H1 (cell line): ENCODE data around the gene PLD5. TPM values are rescaled to one million over a fixed set of nuclear protein-coding genes. Genes with fewer than 3 reads are reported as not detected.

Source experiments
- CTCF ChIA-PET: fragments of 300-600 bp; sonication (Branson Sonifier 250); formaldehyde crosslinking; loops from one replicate; lab custom pipeline; 2021; ENCODE audit not compliant: partially characterized antibody; lab: Charles Lee
- POLR2A ChIA-PET: fragments of 300-600 bp; sonication (Branson Sonifier 250); formaldehyde crosslinking; loops from one replicate; lab custom pipeline; 2021; ENCODE audit warnings: inconsistent platforms; ENCODE audit not compliant: partially characterized antibody; lab: Charles Lee
- DNase-seq, 2 experiments: peaks; one replicate each; pipeline versions ENCODE4 v3.0.0 to v3.0.0-alpha.2; 2010 to 2022; ENCODE audit warnings: low spot score in 2 of 2, low read depth in 1 of 2, mixed read lengths in 1 of 2
- FAIRE-seq: peaks from 2 replicates; lab custom pipeline; 2011; peaks lifted over from hg19 to GRCh38; lab: Jason Lieb, UNC
- H2AFZ ChIP-seq: 2 replicates; pipeline ENCODE4 v1.8.1; 2012; ENCODE audit warnings: low read length, inconsistent platforms
- H2AK5ac ChIP-seq: 2 replicates; pipeline ENCODE4 v1.6.1; 2013; ENCODE audit warnings: low read depth, low read length
- H2BK120ac ChIP-seq: replicated peaks from 2 replicates; pipeline ENCODE3; 2013; ENCODE audit warnings: low read depth, low read length, inconsistent platforms
- H2BK12ac ChIP-seq: 2 replicates; pipeline ENCODE4 v1.6.1; 2013; ENCODE audit warnings: low read depth, low read length
- H2BK15ac ChIP-seq: 2 replicates; pipeline ENCODE4 v1.6.1; 2013; ENCODE audit warnings: low read length
- H2BK20ac ChIP-seq: 2 replicates; pipeline ENCODE4 v1.6.1; 2013; ENCODE audit warnings: low read length
- H2BK5ac ChIP-seq: 2 replicates; pipeline ENCODE4 v1.6.1; 2013; ENCODE audit warnings: low read depth, low read length
- H3K14ac ChIP-seq: 2 replicates; pipeline ENCODE4 v1.6.1; 2013; ENCODE audit warnings: inconsistent platforms; ENCODE audit not compliant: insufficient read length
- H3K18ac ChIP-seq: 2 replicates; pipeline ENCODE4 v1.6.1; 2013; ENCODE audit warnings: low read length; ENCODE audit errors: extremely low read depth
- H3K23ac ChIP-seq: 2 replicates; pipeline ENCODE4 v1.6.1; 2013; ENCODE audit warnings: inconsistent platforms; ENCODE audit not compliant: insufficient read length
- H3K23me2 ChIP-seq: 2 replicates; pipeline ENCODE4 v1.6.1; 2013; ENCODE audit warnings: low read depth, low read length
- H3K27ac ChIP-seq: 2 replicates; pipeline ENCODE4 v1.6.1; 2011; ENCODE audit warnings: low read depth, low read length, inconsistent platforms
- H3K27me3 ChIP-seq, 4 experiments: replicated peaks in 1 of 4; 1 replicate in 1 of 4; 2 replicates in 3 of 4; pipeline versions ENCODE4 v1.6.1 to v1.8.1; 2011 to 2013; ENCODE audit warnings: low read length in 3 of 4, mild to moderate bottlenecking in 3 of 4, inconsistent platforms in 2 of 4, mixed read lengths in 2 of 4, moderate library complexity in 1 of 4; ENCODE audit not compliant: control insufficient read depth in 3 of 4, insufficient read depth in 3 of 4; ENCODE audit errors: extremely low read depth in 1 of 4
- H3K36me3 ChIP-seq, 4 experiments: 2 replicates each; pipeline versions ENCODE4 v1.6.1 to v1.8.1; 2011 to 2013; ENCODE audit warnings: mild to moderate bottlenecking in 4 of 4, low read length in 3 of 4, moderate library complexity in 2 of 4, control low read depth in 1 of 4, inconsistent platforms in 1 of 4; ENCODE audit not compliant: insufficient read depth in 4 of 4, control insufficient read depth in 2 of 4
- H3K4ac ChIP-seq: replicated peaks from 2 replicates; pipeline ENCODE3; 2013; ENCODE audit warnings: low read length, low read depth, mixed read lengths, inconsistent platforms; ENCODE audit not compliant: insufficient read length
- H3K4me1 ChIP-seq, 4 experiments: replicated peaks in 1 of 4; 1 replicate in 1 of 4; 2 replicates in 3 of 4; pipeline versions ENCODE4 v1.6.1 to v1.8.1; 2011 to 2013; ENCODE audit warnings: low read length in 3 of 4, inconsistent platforms in 2 of 4, mixed read lengths in 1 of 4; ENCODE audit not compliant: insufficient read depth in 4 of 4, control insufficient read depth in 3 of 4
- H3K4me2 ChIP-seq, 2 experiments: 2 replicates each; pipeline versions ENCODE4 v1.6.1 to v1.8.1; 2011 to 2013; ENCODE audit warnings: low read depth in 2 of 2, low read length in 2 of 2, control low read depth in 1 of 2, inconsistent platforms in 1 of 2, mild to moderate bottlenecking in 1 of 2; ENCODE audit not compliant: insufficient read depth in 1 of 2
- H3K4me3 ChIP-seq, 4 experiments: fragments of 200-600, 300-600 bp in 1 of 4; sonication (generic), shearing (Covaris generic), sonication (Bioruptor Twin) in 1 of 4; 2 replicates each; pipeline versions ENCODE4 v1.5.1 to v1.8.1; 2011 to 2016; ENCODE audit warnings: low read length in 4 of 4, low read depth in 3 of 4, control low read depth in 2 of 4, inconsistent platforms in 2 of 4, mild to moderate bottlenecking in 2 of 4, mixed read lengths in 1 of 4, moderate library complexity in 1 of 4; ENCODE audit not compliant: insufficient read depth in 2 of 4; ENCODE audit errors: extremely low read depth in 1 of 4
- H3K56ac ChIP-seq: replicated peaks from 2 replicates; pipeline ENCODE3; 2013; ENCODE audit warnings: low read depth, mild to moderate bottlenecking, mixed read lengths, low read length, inconsistent platforms; ENCODE audit not compliant: insufficient read length
- H3K79me1 ChIP-seq: 2 replicates; pipeline ENCODE4 v1.6.1; 2013; ENCODE audit warnings: low read depth, low read length, control low read depth
- H3K79me2 ChIP-seq, 2 experiments: 2 replicates each; pipeline versions ENCODE4 v1.6.1 to v1.8.1; 2012 to 2013; ENCODE audit warnings: low read length in 2 of 2, mild to moderate bottlenecking in 2 of 2, inconsistent platforms in 1 of 2; ENCODE audit not compliant: insufficient read depth in 2 of 2, control insufficient read depth in 1 of 2
- H3K9ac ChIP-seq, 4 experiments: replicated peaks in 1 of 4; 1 replicate in 1 of 4; 2 replicates in 3 of 4; pipeline versions ENCODE4 v1.6.1 to v1.8.1; 2011 to 2013; ENCODE audit warnings: low read depth in 3 of 4, low read length in 3 of 4, control low read depth in 2 of 4, mild to moderate bottlenecking in 2 of 4, moderate library complexity in 2 of 4, inconsistent platforms in 1 of 4; ENCODE audit errors: extremely low read depth in 1 of 4
- H3K9me3 ChIP-seq, 2 experiments: 2 replicates each; pipeline versions ENCODE4 v1.6.1 to v1.8.1; 2012 to 2013; ENCODE audit warnings: mild to moderate bottlenecking in 2 of 2, moderate library complexity in 2 of 2, control low read depth in 1 of 2, inconsistent platforms in 1 of 2, low read depth in 1 of 2, low read length in 1 of 2, mixed read lengths in 1 of 2; ENCODE audit not compliant: insufficient read depth in 2 of 2
- H4K20me1 ChIP-seq, 2 experiments: replicated peaks in 1 of 2; 2 replicates each; pipeline versions ENCODE3 to v1.8.1; 2011 to 2013; ENCODE audit warnings: inconsistent platforms in 2 of 2, low read length in 2 of 2, mild to moderate bottlenecking in 1 of 2; ENCODE audit not compliant: insufficient read depth in 2 of 2, control insufficient read depth in 1 of 2
- H4K5ac ChIP-seq: 2 replicates; pipeline ENCODE4 v1.6.1; 2013; ENCODE audit warnings: low read length, low read depth, mixed read lengths, inconsistent platforms; ENCODE audit not compliant: insufficient read length
- H4K8ac ChIP-seq: 2 replicates; pipeline ENCODE4 v1.8.0; 2013; ENCODE audit warnings: mild to moderate bottlenecking, moderate library complexity, low read length, inconsistent platforms; ENCODE audit not compliant: insufficient read depth; ENCODE audit errors: extremely low read depth
- H4K91ac ChIP-seq: replicated peaks from 2 replicates; pipeline ENCODE3; 2013; ENCODE audit warnings: low read length, mixed read lengths, inconsistent platforms; ENCODE audit not compliant: insufficient read length
- BCL11A ChIP-seq, 2 experiments: IDR thresholded peaks; one replicate each; pipeline ENCODE4 v1.6.1; 2011; ENCODE audit warnings: low read depth in 2 of 2, low read length in 2 of 2, mild to moderate bottlenecking in 2 of 2
- HDAC2 ChIP-seq, 2 experiments: fragments of 300-600 bp in 1 of 2; sonication (generic) in 1 of 2; IDR thresholded peaks; 2 replicates each; pipeline ENCODE4 v1.6.1; 2011 to 2012; ENCODE audit warnings: low read depth in 2 of 2, low read length in 2 of 2, mild to moderate bottlenecking in 2 of 2, moderate library complexity in 2 of 2, borderline replicate concordance in 1 of 2, inconsistent platforms in 1 of 2
- KDM1A ChIP-seq: fragments of 200-600, 300-600 bp; sonication (generic); IDR thresholded peaks from 2 replicates; pipeline ENCODE4 v1.7.1; 2016; ENCODE audit warnings: mild to moderate bottlenecking, low read length, borderline replicate concordance
- NANOG ChIP-seq: IDR thresholded peaks from 2 replicates; pipeline ENCODE4 v1.6.1; 2011; ENCODE audit warnings: low read length, low read depth, mild to moderate bottlenecking, inconsistent platforms; ENCODE audit not compliant: insufficient read depth, poor library complexity, severe bottlenecking
- TAF1 ChIP-seq: IDR thresholded peaks from 2 replicates; pipeline ENCODE4 v1.6.1; 2011; ENCODE audit warnings: mild to moderate bottlenecking, low read depth, low read length
- TCF12 ChIP-seq: IDR thresholded peaks from 2 replicates; pipeline ENCODE4 v1.6.1; 2011; ENCODE audit warnings: low read depth, mild to moderate bottlenecking, low read length
- TEAD4 ChIP-seq: IDR thresholded peaks from 2 replicates; pipeline ENCODE4 v1.6.1; 2012; ENCODE audit warnings: low read depth, low read length, inconsistent platforms, mixed read lengths
- WGBS, 2 experiments: shearing (Covaris generic) in 1 of 2; methylation state at CpG; one replicate each; pipeline versions ENCODE4 v1.1.6 to v1.1.7; 2013 to 2015; ENCODE audit warnings: low lambda C conversion rate in 2 of 2, mixed read lengths in 2 of 2, inconsistent platforms in 1 of 2, low coverage in 1 of 2, missing lambda C conversion rate in 1 of 2; ENCODE audit not compliant: insufficient replicate concordance in 2 of 2, insufficient coverage in 1 of 2, insufficient read length in 1 of 2; ENCODE audit errors: extremely low coverage in 1 of 2, missing lambda C conversion rate in 1 of 2; 5-methylcytosine and 5-hydroxymethylcytosine counted together
- polyA plus RNA-seq, 7 experiments: library from polyadenylated mRNA; depleted of rRNA in 3 of 7; stranded (reverse) in 5 of 7; unstranded in 2 of 7; fragments of >200 nt in 5 of 7; fragments of 200-250 nt in 2 of 7; gene quantifications; 1 replicate in 5 of 7; 2 replicates in 1 of 7; 4 replicates in 1 of 7; pipeline versions ENCODE4 v1.2.1 to v1.2.3, GENCODE V29; 2011 to 2013; ENCODE audit warnings: missing spikeins in 2 of 7, mixed read lengths in 2 of 7
- total RNA-seq: library from RNA; stranded (reverse); fragmentation: NEBNext Ultra II Directional; extraction: Animal tissue kit (Norgen Biotek cat#: 25700); gene quantifications from 2 replicates; pipeline ENCODE4 v1.2.1, GENCODE V29; 2021
- TF ChIP-seq, protein P1 (sequence below), 3 experiments: IDR thresholded peaks; 1 replicate in 2 of 3; 2 replicates in 1 of 3; pipeline versions ENCODE4 v1.5.1 to v1.6.1; 2011; ENCODE audit warnings: low read length in 3 of 3, mild to moderate bottlenecking in 3 of 3, inconsistent platforms in 2 of 3, low read depth in 1 of 3, moderate library complexity in 1 of 3; ENCODE audit not compliant: insufficient read depth in 1 of 3; ENCODE audit errors: control extremely low read depth in 1 of 3

The PLD5 gene
- total and polyA plus RNA-seq, 2 of the 8 experiments (the other 6 are each of a cell fraction or from before 2014, with no cell fraction given) = 0.86 to 8.5 TPM

DNA sequence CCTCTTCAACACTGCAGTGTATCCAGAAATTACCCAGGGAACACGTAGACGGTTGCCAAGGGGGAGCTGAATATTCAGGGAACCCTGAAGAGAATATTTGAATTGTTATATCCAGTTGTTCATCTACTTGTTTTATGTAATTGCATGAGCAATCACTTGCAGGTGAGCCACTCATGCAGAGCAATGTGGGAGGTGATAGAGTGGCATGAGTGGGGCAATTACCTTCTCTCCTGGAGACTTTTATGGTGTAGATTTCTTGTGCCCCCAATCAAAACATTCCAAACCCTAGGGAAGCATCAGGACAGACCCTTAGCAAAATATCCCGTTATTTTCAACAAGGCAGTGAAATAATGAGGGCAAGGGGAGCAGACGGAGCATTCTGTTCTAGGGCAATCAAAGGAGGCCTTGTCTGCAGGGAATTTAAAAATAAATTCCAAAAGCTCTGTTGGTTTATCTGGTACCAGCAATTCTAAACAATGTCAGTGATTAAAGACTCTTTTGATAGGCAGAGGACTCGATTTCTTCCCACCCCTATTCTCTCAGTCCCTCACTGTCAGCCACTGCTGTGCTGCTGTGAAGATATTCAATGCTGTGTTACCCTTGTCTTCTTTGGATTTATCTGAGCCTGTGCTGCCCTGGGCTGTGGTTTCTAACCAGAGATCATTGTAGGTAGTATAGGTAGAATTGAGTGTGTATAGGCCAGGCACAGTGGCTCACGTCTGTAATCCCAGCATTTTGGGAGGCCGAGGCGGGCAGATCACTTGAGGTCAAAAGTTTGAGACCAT lies 345.4 kb downstream of the PLD5 start:
- Histone ChIP-seq H3K4ac (no peak overlapping the region), H3K4me2 (peak overlapping the region in 1 of 2 experiments; percentile 43; a peak in 1 of 4 replicates), H3K23ac (no peak overlapping the region), H3K27ac (no peak overlapping the region), H4K5ac (no peak overlapping the region), H3K18ac (no peak overlapping the region), H4K8ac (no peak overlapping the region)
- peak; percentile 90 for FAIRE-seq
- POLR2A ChIA-PET = no interaction called here
- TF ChIP-seq, protein P1, sequence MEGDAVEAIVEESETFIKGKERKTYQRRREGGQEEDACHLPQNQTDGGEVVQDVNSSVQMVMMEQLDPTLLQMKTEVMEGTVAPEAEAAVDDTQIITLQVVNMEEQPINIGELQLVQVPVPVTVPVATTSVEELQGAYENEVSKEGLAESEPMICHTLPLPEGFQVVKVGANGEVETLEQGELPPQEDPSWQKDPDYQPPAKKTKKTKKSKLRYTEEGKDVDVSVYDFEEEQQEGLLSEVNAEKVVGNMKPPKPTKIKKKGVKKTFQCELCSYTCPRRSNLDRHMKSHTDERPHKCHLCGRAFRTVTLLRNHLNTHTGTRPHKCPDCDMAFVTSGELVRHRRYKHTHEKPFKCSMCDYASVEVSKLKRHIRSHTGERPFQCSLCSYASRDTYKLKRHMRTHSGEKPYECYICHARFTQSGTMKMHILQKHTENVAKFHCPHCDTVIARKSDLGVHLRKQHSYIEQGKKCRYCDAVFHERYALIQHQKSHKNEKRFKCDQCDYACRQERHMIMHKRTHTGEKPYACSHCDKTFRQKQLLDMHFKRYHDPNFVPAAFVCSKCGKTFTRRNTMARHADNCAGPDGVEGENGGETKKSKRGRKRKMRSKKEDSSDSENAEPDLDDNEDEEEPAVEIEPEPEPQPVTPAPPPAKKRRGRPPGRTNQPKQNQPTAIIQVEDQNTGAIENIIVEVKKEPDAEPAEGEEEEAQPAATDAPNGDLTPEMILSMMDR (IDR thresholded peaks at IDR 0.05; ENCODE audit: control extremely low read depth in 1 of 3, insufficient read depth in 1 of 3, low read depth in 1 of 3, low read length in 3 of 3) = no peak
- TF ChIP-seq NANOG (peak; percentile 97), HDAC2 (IDR thresholded peaks at IDR 0.05; ENCODE audit: borderline replicate concordance in 1 of 2, low read depth in 2 of 2, low read length in 2 of 2) (0 out of 4 replicates have a peak, but pooled peaks of 1 of the 2 experiments have one; percentile 29), TAF1 (no peak), BCL11A (IDR thresholded peaks at IDR 0.05; ENCODE audit: low read depth in 2 of 2, low read length in 2 of 2) (peak; percentile 28 to 82), TEAD4 (peak; percentile 56; the same call in 1 of the 2 replicates), KDM1A (0 out of 2 replicates have a peak, but pooled peaks have one; percentile 29), TCF12 (peak; percentile 59; the same call in 1 of the 2 replicates)
- TF ChIP-seq, all 59 proteins: peak for 6
- no peaks in the 10 kb centered on the region for H3K23me2 ChIP-seq
- H3K56ac ChIP-seq = no peak overlapping the region
- H3K9me3 ChIP-seq = no peaks in the 10 kb centered on the region
- DNase-seq = peak in 1 of 2 experiments; percentile 33
- no peaks in the 10 kb centered on the region for H4K20me1 ChIP-seq
- WGBS, 2 experiments = 34% methylated on average over 8 of the region's 8 CpGs; no CpG with 5 or more reads in 1 of the 2 experiments
- H2BK12ac ChIP-seq = no peak overlapping the region
- H3K9ac ChIP-seq = no peak overlapping the region
- no peak overlapping the region for H3K4me3 ChIP-seq
- no peak overlapping the region for H4K91ac ChIP-seq
- H2AK5ac ChIP-seq = no peak overlapping the region
- H2BK15ac ChIP-seq = no peak overlapping the region
- H2BK5ac ChIP-seq = no peak overlapping the region
- H3K79me1 ChIP-seq = no peaks in the 10 kb centered on the region
- CTCF ChIA-PET = interaction anchor here (1.2 to 3.9 kb wide), 5 partner anchors 11 to 246 kb away, joined by 3 to 13 read pairs (median 4); no protein-coding TSS in a partner anchor
- H2AFZ ChIP-seq = no peak overlapping the region
- H3K27me3 ChIP-seq = no peaks in the 10 kb centered on the region; a peak in 1 of 7 replicates
- H3K14ac ChIP-seq = no peak overlapping the region
- no peaks in the 10 kb centered on the region for H3K36me3 ChIP-seq
- peaks cover 4 to 24% (median 16%) of the 10 kb centered on the region in 4 experiments; a peak in 6 of 7 replicates for H3K4me1 ChIP-seq
- H3K79me2 ChIP-seq = no peaks in the 10 kb centered on the region
- H2BK20ac ChIP-seq = no peak overlapping the region
- H2BK120ac ChIP-seq = peak overlapping the region; percentile 49
